Stomach (tissue), 4 donors: ENCODE measurements around the gene ZSWIM5.

Experiments used
- CTCF ChIP-seq, 7 experiments: fragments of 450-650 bp in 4 of 7; fragments of 200-600 bp in 3 of 7; sonication (generic) in 3 of 7; IDR thresholded peaks; one replicate each; pipeline ENCODE4 v1.5.1; 2016 to 2019; ENCODE audit warnings: antibody characterized with exemption in 7 of 7, control low read depth in 2 of 7, mild to moderate bottlenecking in 1 of 7
- POLR2A ChIP-seq, 4 donors: fragments of 450-650 bp; IDR thresholded peaks; one replicate each; pipeline ENCODE4 v1.6.1; 2016; ENCODE audit warnings: antibody characterized with exemption in 4 of 4, control low read depth in 2 of 4, mild to moderate bottlenecking in 1 of 4, moderate library complexity in 1 of 4
- POLR2AphosphoS5 ChIP-seq, 3 donors: sonication (generic); formaldehyde crosslinking; IDR thresholded peaks; one replicate each; pipeline ENCODE4 v1.6.1; 2016; ENCODE audit warnings: antibody characterized with exemption in 3 of 3

DNA sequence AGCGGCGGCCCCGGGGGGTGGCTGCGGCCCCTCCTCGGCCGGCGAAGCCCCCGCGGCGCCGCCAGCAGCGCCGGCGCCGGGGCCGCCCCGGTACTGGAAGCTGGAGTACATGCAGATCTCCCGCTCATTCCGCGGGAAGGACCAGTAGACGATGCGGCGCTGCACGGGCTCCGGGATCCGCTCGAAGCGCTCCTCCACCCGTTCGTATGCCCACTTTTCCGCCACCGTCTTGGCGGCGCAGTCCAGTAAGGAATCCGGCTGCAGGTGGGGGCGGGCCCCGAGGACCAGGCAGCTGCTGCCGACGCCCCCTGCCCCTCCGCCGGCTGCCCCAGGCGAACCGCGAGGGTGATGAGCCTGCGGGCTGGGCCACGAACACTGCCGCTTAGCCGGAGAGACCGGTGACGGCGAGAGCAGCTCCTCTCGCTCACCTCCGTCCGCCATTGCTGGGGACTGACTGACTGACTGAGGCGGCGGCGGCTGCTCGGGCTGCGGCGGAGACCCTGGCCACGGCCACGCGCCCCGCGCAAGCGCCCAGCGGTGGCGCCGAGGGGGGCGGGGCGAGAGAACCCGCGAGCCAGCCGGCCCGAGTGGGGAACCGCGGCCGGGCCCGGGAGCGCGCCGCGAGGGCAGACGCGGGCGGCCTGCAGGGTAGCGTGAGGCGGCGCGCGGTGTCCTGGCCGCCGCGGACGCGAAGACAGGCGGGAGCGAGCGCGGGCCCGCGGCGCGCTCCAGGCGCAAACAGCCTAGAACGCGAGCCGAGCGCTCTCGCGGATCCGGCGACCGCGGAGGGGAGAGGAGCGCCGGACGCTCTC lies at the start of gene ZSWIM5:
- TF ChIP-seq POLR2A (IDR thresholded peaks at IDR 0.05): no peak
- TF ChIP-seq CTCF (IDR thresholded peaks at IDR 0.05): no peak
- TF ChIP-seq POLR2AphosphoS5 (IDR thresholded peaks at IDR 0.05): peak in 2 of 3 donors; percentile 16 to 28
